HCT116 (cell line): ENCODE results near the gene THSD7B. TPM values are rescaled to one million over a fixed set of nuclear protein-coding genes. Genes with fewer than 3 reads are reported as not detected.

Experiments used
- ATAC-seq: fragments of 200-7000 bp; cut with Tn5 transposase; 2 replicates; pipeline ENCODE4 v1.9.1; 2020; ENCODE audit warnings: mild to moderate bottlenecking, moderate library complexity
- BruUV-seq: library from RNA; stranded (reverse); fragments of 400-500 nt; replicated peaks from 2 replicates; lab custom pipeline; 2021; lab: Mats Ljungman, UMichigan
- CTCF ChIA-PET: fragments of 300-600 bp; sonication (Branson Sonifier 250); formaldehyde crosslinking; loops from one replicate; lab custom pipeline; 2021; ENCODE audit warnings: antibody characterized with exemption; lab: Charles Lee
- POLR2A ChIA-PET: fragments of 300-600, 350-600 bp; sonication (Branson Sonifier 250); formaldehyde crosslinking; loops from one replicate; lab custom pipeline; 2021; ENCODE audit warnings: antibody characterized with exemption; lab: Charles Lee
- RAD21 ChIA-PET, 2 experiments: fragments of 300-600 bp; sonication (Branson Sonifier 250); formaldehyde crosslinking; loops; one replicate each; lab custom pipeline; 2023; ENCODE audit warnings: low total read pairs in 2 of 2; ENCODE audit not compliant: uncharacterized antibody in 2 of 2, unreplicated experiment in 2 of 2, low non-redundant PET in 1 of 2; lab: Charles Lee
- DNase-seq: peaks from one replicate; pipeline ENCODE4 v3.0.0-alpha.2; 2010; ENCODE audit warnings: low read depth, low spot score
- H2AFZ ChIP-seq: fragments of 200-600 bp; shearing (Covaris generic), sonication (generic); 2 replicates; pipeline ENCODE4 v1.6.1; 2017; ENCODE audit warnings: low read depth, mixed run types, mixed read lengths, antibody characterized with exemption, low read length; ENCODE audit not compliant: poor library complexity, severe bottlenecking
- H3K27ac ChIP-seq: 2 replicates; pipeline ENCODE4 v1.5.1; 2012; ENCODE audit warnings: low read depth, low read length
- H3K27me3 ChIP-seq: fragments of 200-600 bp; sonication (generic); 2 replicates; pipeline ENCODE4 v1.6.1; 2016; ENCODE audit warnings: mixed run types, low read length, mixed read lengths; ENCODE audit not compliant: insufficient read depth
- H3K36me3 ChIP-seq, 2 experiments: fragments of 200-500 bp in 1 of 2; fragments of 200-600 bp in 1 of 2; sonication (Bioruptor generic) in 1 of 2; sonication (generic) in 1 of 2; 2 replicates each; pipeline versions ENCODE4 v1.5.1 to v1.6.1; 2014 to 2016; ENCODE audit warnings: low read length in 2 of 2, inconsistent platforms in 1 of 2, mixed read lengths in 1 of 2, mixed run types in 1 of 2; ENCODE audit not compliant: insufficient read depth in 2 of 2, control insufficient read depth in 1 of 2
- H3K4me1 ChIP-seq, 2 experiments: fragments of 200-600 bp in 1 of 2; sonication (generic) in 1 of 2; 2 replicates each; pipeline versions ENCODE4 v1.5.1 to v1.6.1; 2012 to 2017; ENCODE audit warnings: low read length in 2 of 2, inconsistent platforms in 1 of 2, mild to moderate bottlenecking in 1 of 2, mixed read lengths in 1 of 2, mixed run types in 1 of 2, moderate library complexity in 1 of 2; ENCODE audit not compliant: insufficient read depth in 2 of 2, control insufficient read depth in 1 of 2
- H3K4me2 ChIP-seq: fragments of 200-600 bp; sonication (generic); 2 replicates; pipeline ENCODE4 v1.6.1; 2017; ENCODE audit warnings: mixed run types, low read length, mixed read lengths
- H3K4me3 ChIP-seq, 2 experiments: fragments of 200-600 bp in 1 of 2; sonication (generic) in 1 of 2; replicated peaks in 1 of 2; 2 replicates each; pipeline ENCODE4 v1.5.1; 2011 to 2016; ENCODE audit warnings: low read length in 2 of 2, control low read depth in 1 of 2, low read depth in 1 of 2, mild to moderate bottlenecking in 1 of 2, mixed read lengths in 1 of 2, mixed run types in 1 of 2
- H3K79me2 ChIP-seq: fragments of 200-600 bp; sonication (generic); 2 replicates; pipeline ENCODE4 v1.6.1; 2017; ENCODE audit warnings: mild to moderate bottlenecking, mixed run types, low read length, moderate library complexity, mixed read lengths; ENCODE audit not compliant: insufficient read depth
- H3K9ac ChIP-seq: fragments of 200-600 bp; sonication (generic); 2 replicates; pipeline ENCODE4 v1.6.1; 2016; ENCODE audit warnings: low read length, mixed read lengths
- H3K9me2 ChIP-seq: fragments of 200-600 bp; sonication (generic), shearing (Covaris generic); 2 replicates; pipeline ENCODE4 v1.6.1; 2017; ENCODE audit warnings: mixed run types, mild to moderate bottlenecking, moderate library complexity; ENCODE audit not compliant: insufficient read depth
- H3K9me3 ChIP-seq, 2 experiments: fragments of 200-500 bp in 1 of 2; fragments of 200-600 bp in 1 of 2; sonication (Bioruptor generic) in 1 of 2; sonication (generic) in 1 of 2; 2 replicates each; pipeline ENCODE4 v1.6.1; 2014 to 2017; ENCODE audit warnings: low read length in 2 of 2, mixed read lengths in 2 of 2, inconsistent platforms in 1 of 2, low read depth in 1 of 2, mild to moderate bottlenecking in 1 of 2, mixed run types in 1 of 2, moderate library complexity in 1 of 2; ENCODE audit not compliant: control insufficient read depth in 1 of 2, insufficient read depth in 1 of 2
- H4K20me1 ChIP-seq: fragments of 200-600 bp; sonication (generic), shearing (Covaris generic); 2 replicates; pipeline ENCODE4 v1.6.1; 2017; ENCODE audit warnings: mixed run types, mild to moderate bottlenecking, moderate library complexity; ENCODE audit not compliant: insufficient read depth
- CBX3 ChIP-seq: IDR thresholded peaks from 2 replicates; pipeline ENCODE4 v1.6.1; 2012; ENCODE audit warnings: low read depth
- EGR1 ChIP-seq: IDR thresholded peaks from 2 replicates; pipeline ENCODE4 v1.6.1; 2012; ENCODE audit warnings: low read depth
- ELF1 ChIP-seq: IDR thresholded peaks from 2 replicates; pipeline ENCODE4 v1.6.1; 2012; ENCODE audit warnings: low read depth, borderline replicate concordance
- EZH2 ChIP-seq: fragments of 200-600 bp; sonication (generic); IDR thresholded peaks from 2 replicates; pipeline ENCODE4 v1.6.1; 2017; ENCODE audit warnings: antibody characterized with exemption, mixed run types
- RAD21 ChIP-seq: IDR thresholded peaks from 2 replicates; pipeline ENCODE4 v1.6.1; 2012; ENCODE audit warnings: low read depth, mild to moderate bottlenecking
- SP1 ChIP-seq: IDR thresholded peaks from 2 replicates; pipeline ENCODE4 v1.6.1; 2012; ENCODE audit warnings: low read depth
- SRF ChIP-seq: IDR thresholded peaks from 2 replicates; pipeline ENCODE4 v1.6.1; 2012; ENCODE audit warnings: low read depth
- YY1 ChIP-seq: IDR thresholded peaks from 2 replicates; pipeline ENCODE4 v1.6.1; 2011; ENCODE audit warnings: low read length, low read depth, moderate library complexity, mild to moderate bottlenecking; ENCODE audit not compliant: insufficient replicate concordance; ENCODE audit errors: extremely low read depth
- ZFX ChIP-seq: fragments of 450-650 bp; IDR thresholded peaks from 2 replicates; pipeline ENCODE4 v1.6.1; 2017
- ZNF274 ChIP-seq: fragments of 200-500 bp; sonication (Bioruptor generic); IDR thresholded peaks from 2 replicates; pipeline ENCODE4 v1.6.1; 2014; ENCODE audit warnings: mild to moderate bottlenecking, low read depth, low read length, inconsistent platforms
- intact Hi-C: fragments of 100-400 bp; cut with micrococcal nuclease; formaldehyde crosslinking; loops from 2 replicates; pipeline ENCODE4 v1.10.0; 2022
- total RNA-seq: library from RNA; stranded (reverse); gene quantifications from one replicate; pipeline ENCODE4 v1.2.1, GENCODE V29; 2021; ENCODE audit not compliant: unreplicated experiment
- TF ChIP-seq, protein P1 (sequence below): IDR thresholded peaks from 2 replicates; pipeline ENCODE4 v1.6.1; 2012; ENCODE audit warnings: low read depth
- TF ChIP-seq, protein P2 (sequence below): IDR thresholded peaks from 2 replicates; pipeline ENCODE4 v1.6.1; 2012
- TF ChIP-seq, protein P3 (sequence below): IDR thresholded peaks from 2 replicates; pipeline ENCODE4 v1.6.1; 2011; ENCODE audit warnings: mild to moderate bottlenecking, low read length, moderate library complexity; ENCODE audit not compliant: insufficient replicate concordance; ENCODE audit errors: extremely low read depth
- TF ChIP-seq, protein P4 (sequence below): IDR thresholded peaks from 2 replicates; pipeline ENCODE4 v1.6.1; 2012

Gene THSD7B
- total RNA-seq, 1 experiment from 2014 or later, result not detected

DNA sequence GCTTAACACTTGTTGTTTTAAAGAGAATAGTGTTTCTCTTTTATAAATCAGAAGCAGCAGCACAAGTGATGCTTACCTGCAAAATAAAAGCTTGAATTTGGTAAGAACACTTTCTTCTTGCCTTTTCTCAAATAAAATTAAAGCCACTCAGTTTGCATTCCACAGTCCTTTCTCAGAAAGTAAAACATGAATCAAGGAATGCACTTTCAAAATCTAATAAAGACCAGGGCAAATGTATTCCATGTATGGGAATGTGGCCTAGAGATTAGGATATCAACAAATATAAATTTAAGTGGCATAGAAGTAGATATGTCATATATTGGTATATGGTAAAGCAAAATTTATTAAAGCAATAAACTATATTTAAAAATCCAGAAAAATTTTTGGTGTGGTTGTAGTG, 352.8 kb downstream of the THSD7B start:
- Histone ChIP-seq H3K36me3 (no peaks in the 10 kb centered on the region), H3K27ac (no peak overlapping the region), H3K4me1 (no peaks in the 10 kb centered on the region), H3K9me2 (no peaks in the 10 kb centered on the region), H3K79me2 (no peaks in the 10 kb centered on the region)
- CTCF ChIA-PET, result no interaction called here
- TF ChIP-seq, protein P1, sequence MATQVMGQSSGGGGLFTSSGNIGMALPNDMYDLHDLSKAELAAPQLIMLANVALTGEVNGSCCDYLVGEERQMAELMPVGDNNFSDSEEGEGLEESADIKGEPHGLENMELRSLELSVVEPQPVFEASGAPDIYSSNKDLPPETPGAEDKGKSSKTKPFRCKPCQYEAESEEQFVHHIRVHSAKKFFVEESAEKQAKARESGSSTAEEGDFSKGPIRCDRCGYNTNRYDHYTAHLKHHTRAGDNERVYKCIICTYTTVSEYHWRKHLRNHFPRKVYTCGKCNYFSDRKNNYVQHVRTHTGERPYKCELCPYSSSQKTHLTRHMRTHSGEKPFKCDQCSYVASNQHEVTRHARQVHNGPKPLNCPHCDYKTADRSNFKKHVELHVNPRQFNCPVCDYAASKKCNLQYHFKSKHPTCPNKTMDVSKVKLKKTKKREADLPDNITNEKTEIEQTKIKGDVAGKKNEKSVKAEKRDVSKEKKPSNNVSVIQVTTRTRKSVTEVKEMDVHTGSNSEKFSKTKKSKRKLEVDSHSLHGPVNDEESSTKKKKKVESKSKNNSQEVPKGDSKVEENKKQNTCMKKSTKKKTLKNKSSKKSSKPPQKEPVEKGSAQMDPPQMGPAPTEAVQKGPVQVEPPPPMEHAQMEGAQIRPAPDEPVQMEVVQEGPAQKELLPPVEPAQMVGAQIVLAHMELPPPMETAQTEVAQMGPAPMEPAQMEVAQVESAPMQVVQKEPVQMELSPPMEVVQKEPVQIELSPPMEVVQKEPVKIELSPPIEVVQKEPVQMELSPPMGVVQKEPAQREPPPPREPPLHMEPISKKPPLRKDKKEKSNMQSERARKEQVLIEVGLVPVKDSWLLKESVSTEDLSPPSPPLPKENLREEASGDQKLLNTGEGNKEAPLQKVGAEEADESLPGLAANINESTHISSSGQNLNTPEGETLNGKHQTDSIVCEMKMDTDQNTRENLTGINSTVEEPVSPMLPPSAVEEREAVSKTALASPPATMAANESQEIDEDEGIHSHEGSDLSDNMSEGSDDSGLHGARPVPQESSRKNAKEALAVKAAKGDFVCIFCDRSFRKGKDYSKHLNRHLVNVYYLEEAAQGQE, result no peak
- TF ChIP-seq SRF (no peak), EGR1 (no peak), ZFX (no peak), SP1 (no peak), ZNF274 (no peak)
- TF ChIP-seq, protein P2, sequence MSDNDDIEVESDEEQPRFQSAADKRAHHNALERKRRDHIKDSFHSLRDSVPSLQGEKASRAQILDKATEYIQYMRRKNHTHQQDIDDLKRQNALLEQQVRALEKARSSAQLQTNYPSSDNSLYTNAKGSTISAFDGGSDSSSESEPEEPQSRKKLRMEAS, result no peak
- TF ChIP-seq, all 23 proteins: peak for 0
- no TSS peak for BruUV-seq
- Histone ChIP-seq H2AFZ (no peak overlapping the region), H3K9me3 (peaks cover 0 to 6% of the 10 kb centered on the region in 2 experiments; a peak in 1 of 4 replicates), H3K4me2 (no peak overlapping the region), H3K27me3 (no peaks in the 10 kb centered on the region), H4K20me1 (no peaks in the 10 kb centered on the region), H3K4me3 (no peak overlapping the region), H3K9ac (no peak overlapping the region)
- ChIA-PET RAD21 (no interaction called here), POLR2A (no interaction called here)
- DNase-seq (no peak), ATAC-seq (no peak)
- intact Hi-C loops, result no loop called here

DNA sequence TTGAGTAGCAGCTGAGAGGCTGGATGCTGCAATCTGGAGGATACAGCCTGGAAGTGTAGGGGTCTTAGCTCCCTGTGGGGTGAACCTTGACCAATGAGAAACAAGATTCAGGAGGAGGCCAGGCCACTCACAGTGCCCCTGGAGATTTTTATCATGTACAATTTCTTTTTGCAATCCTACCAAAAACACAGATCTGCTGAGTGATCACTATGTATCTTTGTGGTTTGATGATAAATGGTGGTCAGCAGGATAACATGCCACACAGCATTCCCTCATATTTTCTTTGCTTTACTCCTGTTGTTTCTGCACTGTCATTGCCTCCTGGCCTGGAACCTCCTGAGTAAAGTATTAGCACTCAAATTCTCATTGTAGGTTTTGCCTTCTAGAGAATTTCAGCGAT, 357.9 kb downstream of the THSD7B start:
- H3K9me3 ChIP-seq, result peaks cover 0 to 6% of the 10 kb centered on the region in 2 experiments; a peak in 1 of 4 replicates
- no peak overlapping the region for H3K4me2 ChIP-seq
- CTCF ChIA-PET, result no interaction called here
- H3K27me3 ChIP-seq, result no peaks in the 10 kb centered on the region
- no peaks in the 10 kb centered on the region for H3K4me1 ChIP-seq
- H3K4me3 ChIP-seq, result no peak overlapping the region
- DNase-seq, result no peak
- H4K20me1 ChIP-seq, result no peaks in the 10 kb centered on the region
- BruUV-seq, result no TSS peak
- H3K79me2 ChIP-seq, result no peaks in the 10 kb centered on the region
- POLR2A ChIA-PET, result no interaction called here
- ATAC-seq, result no peak
- H3K36me3 ChIP-seq, result no peaks in the 10 kb centered on the region
- RAD21 ChIA-PET, result no interaction called here
- no peak overlapping the region for H3K9ac ChIP-seq
- H2AFZ ChIP-seq, result no peak overlapping the region
- intact Hi-C loops, result no loop called here
- no peak overlapping the region for H3K27ac ChIP-seq
- H3K9me2 ChIP-seq, result no peaks in the 10 kb centered on the region
- no peak for TF ChIP-seq SRF
- TF ChIP-seq, protein P3, sequence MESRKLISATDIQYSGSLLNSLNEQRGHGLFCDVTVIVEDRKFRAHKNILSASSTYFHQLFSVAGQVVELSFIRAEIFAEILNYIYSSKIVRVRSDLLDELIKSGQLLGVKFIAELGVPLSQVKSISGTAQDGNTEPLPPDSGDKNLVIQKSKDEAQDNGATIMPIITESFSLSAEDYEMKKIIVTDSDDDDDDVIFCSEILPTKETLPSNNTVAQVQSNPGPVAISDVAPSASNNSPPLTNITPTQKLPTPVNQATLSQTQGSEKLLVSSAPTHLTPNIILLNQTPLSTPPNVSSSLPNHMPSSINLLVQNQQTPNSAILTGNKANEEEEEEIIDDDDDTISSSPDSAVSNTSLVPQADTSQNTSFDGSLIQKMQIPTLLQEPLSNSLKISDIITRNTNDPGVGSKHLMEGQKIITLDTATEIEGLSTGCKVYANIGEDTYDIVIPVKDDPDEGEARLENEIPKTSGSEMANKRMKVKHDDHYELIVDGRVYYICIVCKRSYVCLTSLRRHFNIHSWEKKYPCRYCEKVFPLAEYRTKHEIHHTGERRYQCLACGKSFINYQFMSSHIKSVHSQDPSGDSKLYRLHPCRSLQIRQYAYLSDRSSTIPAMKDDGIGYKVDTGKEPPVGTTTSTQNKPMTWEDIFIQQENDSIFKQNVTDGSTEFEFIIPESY, result no peak
- no peak for TF ChIP-seq EZH2
- no peak for TF ChIP-seq ELF1
- TF ChIP-seq, protein P4, sequence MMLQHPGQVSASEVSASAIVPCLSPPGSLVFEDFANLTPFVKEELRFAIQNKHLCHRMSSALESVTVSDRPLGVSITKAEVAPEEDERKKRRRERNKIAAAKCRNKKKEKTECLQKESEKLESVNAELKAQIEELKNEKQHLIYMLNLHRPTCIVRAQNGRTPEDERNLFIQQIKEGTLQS, result no peak
- TF ChIP-seq RAD21, result no peak
- no peak for TF ChIP-seq CBX3
- no peak for TF ChIP-seq ZFX
- TF ChIP-seq YY1, result no peak
